ENCODE data around the gene ZNF830.

- TF ChIP-seq CTCF (IDR thresholded peaks at IDR 0.05; ENCODE audit: low read length) (no peak), EZH2 (optimal IDR thresholded peaks at IDR 0.05; ENCODE audit: low read depth, low read length) (no peak), EZH2phosphoT487 (IDR thresholded peaks at IDR 0.05; ENCODE audit: low read length) (no peak)
Observed at GRCh38 chr17:34987232-34987631, 25.9 kb downstream of the ZNF830 start.
